HG02623 (cell line): ENCODE data around the gene RABL2B.

Experiments used
- ATAC-seq: cut with Tn5 transposase; IDR thresholded peaks from one replicate; pipeline ENCODE4 v1.9.1; 2021; ENCODE audit warnings: moderate library complexity; ENCODE audit not compliant: unreplicated experiment

RABL2B gene

DNA sequence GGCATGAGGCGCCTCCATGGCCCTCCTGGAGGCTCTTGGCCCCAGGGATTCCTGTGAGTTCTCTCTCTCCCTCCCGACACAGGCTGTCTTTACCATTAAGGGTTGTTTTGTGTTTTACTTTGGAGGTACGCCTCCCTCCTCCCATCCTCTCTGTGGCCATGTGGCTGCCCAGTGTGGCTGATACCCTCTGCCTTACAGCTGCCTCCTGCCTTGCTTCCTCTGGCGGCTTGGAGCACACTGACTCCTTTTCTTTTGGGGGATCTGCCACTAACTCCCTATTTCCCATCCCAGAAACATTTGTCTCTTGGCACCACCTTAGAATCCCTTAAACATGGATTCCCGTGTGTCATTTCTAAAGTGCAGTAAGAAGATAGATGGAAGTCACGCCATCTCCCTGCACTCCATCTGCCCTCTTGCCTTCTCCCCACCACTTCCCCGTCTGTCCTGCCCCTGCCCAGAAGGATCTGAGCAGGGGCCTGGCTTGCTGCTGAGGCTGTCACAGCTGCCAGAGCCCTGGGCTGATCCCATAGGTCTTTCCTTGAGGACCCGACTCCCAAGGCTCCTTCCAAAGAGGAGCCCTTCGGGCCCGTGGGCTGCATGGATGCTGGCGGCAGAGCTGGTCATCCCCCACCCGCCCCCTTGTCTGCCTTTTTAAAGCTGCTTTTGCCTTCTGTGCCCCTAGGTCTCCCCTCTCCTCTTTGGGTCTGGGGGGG, 60.6 kb downstream of the RABL2B start:
- no peak for ATAC-seq

DNA sequence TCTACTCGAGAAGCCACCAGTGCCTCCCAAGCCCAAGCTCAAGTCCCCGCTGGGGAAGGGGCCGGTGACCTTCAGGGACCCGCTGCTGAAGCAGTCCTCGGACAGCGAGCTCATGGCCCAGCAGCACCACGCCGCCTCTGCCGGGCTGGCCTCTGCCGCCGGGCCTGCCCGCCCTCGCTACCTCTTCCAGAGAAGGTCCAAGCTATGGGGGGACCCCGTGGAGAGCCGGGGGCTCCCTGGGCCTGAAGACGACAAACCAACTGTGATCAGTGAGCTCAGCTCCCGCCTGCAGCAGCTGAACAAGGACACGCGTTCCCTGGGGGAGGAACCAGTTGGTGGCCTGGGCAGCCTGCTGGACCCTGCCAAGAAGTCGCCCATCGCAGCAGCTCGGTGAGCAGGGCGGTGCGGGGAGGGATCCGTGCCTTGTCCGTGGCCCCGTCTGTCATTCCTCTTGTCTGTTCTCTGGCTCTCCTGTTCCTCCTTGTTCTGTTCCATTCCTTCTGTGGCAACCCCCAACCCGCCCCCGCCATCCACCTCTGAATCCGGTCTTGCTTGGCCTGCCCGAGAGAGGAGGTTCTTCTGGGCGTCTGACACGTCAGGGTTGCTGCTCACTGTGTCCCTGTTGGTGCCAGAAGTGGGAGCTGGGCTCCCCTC, 61.3 kb downstream of the RABL2B start:
- ATAC-seq: no peak

DNA sequence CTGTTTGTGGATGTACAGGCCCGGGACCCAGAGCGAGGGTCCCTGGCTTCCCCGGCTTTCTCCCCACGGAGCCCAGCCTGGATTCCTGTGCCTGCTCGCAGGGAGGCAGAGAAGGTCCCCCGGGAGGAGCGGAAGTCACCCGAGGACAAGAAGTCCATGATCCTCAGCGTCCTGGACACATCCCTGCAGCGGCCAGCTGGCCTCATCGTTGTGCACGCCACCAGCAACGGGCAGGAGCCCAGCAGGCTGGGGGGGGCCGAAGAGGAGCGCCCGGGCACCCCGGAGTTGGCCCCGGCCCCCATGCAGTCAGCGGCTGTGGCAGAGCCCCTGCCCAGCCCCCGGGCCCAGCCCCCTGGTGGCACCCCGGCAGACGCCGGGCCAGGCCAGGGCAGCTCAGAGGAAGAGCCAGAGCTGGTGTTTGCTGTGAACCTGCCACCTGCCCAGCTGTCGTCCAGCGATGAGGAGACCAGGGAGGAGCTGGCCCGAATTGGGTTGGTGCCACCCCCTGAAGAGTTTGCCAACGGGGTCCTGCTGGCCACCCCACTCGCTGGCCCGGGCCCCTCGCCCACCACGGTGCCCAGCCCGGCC, 62.1 kb downstream of the RABL2B start:
- no peak for ATAC-seq

DNA sequence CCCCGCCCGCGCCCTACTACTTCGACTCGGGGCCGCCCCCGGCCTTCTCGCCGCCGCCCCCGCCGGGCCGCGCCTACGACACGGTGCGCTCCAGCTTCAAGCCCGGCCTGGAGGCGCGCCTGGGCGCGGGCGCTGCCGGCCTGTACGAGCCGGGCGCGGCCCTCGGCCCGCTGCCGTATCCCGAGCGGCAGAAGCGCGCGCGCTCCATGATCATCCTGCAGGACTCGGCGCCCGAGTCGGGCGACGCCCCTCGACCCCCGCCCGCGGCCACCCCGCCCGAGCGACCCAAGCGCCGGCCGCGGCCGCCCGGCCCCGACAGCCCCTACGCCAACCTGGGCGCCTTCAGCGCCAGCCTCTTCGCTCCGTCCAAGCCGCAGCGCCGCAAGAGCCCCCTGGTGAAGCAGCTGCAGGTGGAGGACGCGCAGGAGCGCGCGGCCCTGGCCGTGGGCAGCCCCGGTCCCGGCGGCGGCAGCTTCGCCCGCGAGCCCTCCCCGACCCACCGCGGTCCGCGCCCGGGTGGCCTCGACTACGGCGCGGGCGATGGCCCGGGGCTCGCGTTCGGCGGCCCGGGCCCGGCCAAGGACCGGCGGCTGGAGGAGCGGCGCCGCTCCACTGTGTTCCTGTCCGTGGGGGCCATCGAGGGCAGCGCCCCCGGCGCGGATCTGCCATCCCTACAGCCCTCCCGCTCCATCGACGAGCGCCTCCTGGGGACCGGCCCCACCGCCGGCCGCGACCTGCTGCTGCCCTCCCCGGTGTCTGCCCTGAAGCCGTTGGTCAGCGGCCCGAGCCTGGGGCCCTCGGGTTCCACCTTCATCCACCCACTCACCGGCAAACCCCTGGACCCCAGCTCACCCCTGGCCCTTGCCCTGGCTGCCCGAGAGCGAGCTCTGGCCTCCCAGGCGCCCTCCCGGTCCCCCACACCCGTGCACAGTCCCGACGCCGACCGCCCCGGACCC, 62.9 kb downstream of the RABL2B start:
- ATAC-seq: no peak

DNA sequence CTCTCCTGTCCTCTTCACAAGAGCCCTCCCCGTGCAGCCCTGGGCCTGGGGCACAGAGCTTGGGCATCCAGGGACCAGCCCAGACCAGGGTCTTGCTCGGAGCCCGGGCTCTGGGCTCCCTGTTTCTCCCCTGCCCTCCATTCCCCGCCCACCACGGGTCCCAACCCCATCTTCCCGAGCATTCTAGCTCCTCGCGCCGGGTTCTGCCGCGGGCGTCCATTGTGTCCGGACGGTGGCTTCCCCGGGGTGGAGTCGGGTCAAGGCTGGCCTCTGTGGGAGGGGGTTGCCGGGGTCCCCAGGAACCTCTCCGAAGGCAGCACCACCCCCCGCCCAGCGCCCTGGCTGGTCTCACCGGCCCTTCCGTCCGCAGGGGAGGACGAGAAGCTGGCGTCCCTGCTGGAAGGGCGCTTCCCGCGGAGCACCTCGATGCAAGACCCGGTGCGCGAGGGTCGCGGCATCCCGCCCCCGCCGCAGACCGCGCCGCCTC, 63.6 kb downstream of the RABL2B start:
- no peak for ATAC-seq

DNA sequence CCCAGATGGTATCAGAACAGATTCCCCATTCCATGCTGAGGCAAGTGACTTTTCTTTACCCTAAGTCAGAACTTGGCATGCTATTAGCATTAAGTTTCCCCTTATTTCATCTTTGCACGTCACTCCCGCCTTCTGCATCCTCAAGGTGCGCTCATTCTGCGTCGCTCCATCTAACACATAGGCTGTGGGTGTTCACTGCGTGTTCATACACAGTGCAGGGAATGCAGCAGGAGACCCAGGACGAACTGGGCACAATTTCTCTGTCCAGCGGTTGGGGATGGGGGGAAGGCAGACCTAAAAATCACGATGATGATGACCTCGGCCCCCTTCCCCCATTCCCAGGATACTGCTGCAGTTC, 65.1 kb downstream of the RABL2B start:
- no peak for ATAC-seq

DNA sequence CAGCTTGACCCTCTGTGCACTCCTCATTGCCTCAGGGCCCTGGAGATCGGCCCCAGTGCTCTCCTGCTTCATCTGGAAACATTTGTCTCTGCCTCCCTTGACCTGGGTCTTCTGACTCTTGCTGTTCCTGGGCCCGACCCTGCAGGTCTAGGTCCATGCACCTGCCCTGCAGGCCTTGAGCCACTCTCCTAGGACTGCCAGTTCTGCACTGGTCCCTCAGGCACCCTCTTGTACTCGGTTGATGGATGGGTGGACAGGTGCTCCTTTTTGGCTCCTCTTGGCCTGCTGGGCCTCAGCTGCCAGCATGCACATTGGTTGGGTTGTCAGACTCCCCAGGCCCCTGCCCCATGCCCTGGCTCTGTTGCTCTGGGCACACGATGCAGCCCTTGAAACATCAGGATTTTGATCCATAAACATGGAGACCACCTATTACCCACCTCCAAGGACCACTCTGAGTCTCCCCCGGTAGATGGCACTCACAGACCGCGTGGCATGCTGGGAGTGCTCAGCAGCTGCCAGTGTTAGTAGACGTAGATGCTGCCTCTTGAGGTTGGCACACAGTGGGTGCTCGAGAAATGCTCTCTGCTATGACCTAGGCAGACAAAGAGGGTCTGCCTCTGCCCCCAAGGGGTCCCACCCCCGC, 65.6 kb downstream of the RABL2B start:
- ATAC-seq: no peak
